ENCODE data around the gene NECAB2. TPM values are rescaled to one million over a fixed set of nuclear protein-coding genes. Genes with fewer than 3 reads are reported as not detected.

Gene NECAB2
- total RNA-seq, 2 donors from 2014 or later = 0.24 to 1.0 TPM

- DNase-seq (no peak), ATAC-seq (no peak)
- intact Hi-C loops (cut with DNase I, micrococcal nuclease) = no loop called here
These were observed 79.2 kb downstream of the NECAB2 start for GRCh38 chr16:84047206-84047605.

- no peak for ATAC-seq
- intact Hi-C loops (cut with DNase I, micrococcal nuclease) = no loop called here
- DNase-seq = no peak
These were observed 79.6 kb downstream of the NECAB2 start for GRCh38 chr16:84047626-84048025.

GRCh38 chr16:84048270-84048669, 80.2 kb downstream of the NECAB2 start:
- intact Hi-C loops (cut with DNase I, micrococcal nuclease) = no loop called here
- ATAC-seq = peak; percentile 65
- peak in 1 of 2 donors; percentile 37 for DNase-seq

- DNase-seq = no peak
- intact Hi-C loops (cut with DNase I, micrococcal nuclease) = no loop called here
- no peak for ATAC-seq
These were observed 80.8 kb downstream of the NECAB2 start for GRCh38 chr16:84048871-84049270.

- intact Hi-C loops (cut with DNase I, micrococcal nuclease) = loop anchor here in 1 of 2 donors (10.0 kb wide), 1 partner anchor 75 kb away; no protein-coding TSS in a partner anchor
- DNase-seq (no peak), ATAC-seq (no peak)
These were observed 81.5 kb downstream of the NECAB2 start for GRCh38 chr16:84049403-84050060.

- DNase-seq (no peak), ATAC-seq (no peak)
- intact Hi-C loops (cut with DNase I, micrococcal nuclease) = loop anchor here in 1 of 2 donors (10.0 kb wide), 1 partner anchor 76 kb away; no protein-coding TSS in a partner anchor
These were observed 82.3 kb downstream of the NECAB2 start for GRCh38 chr16:84050316-84050715.

- no peak for ATAC-seq
- no peak for DNase-seq
- intact Hi-C loops (cut with DNase I, micrococcal nuclease) = loop anchor here in 1 of 2 donors (10.0 kb wide), 1 partner anchor 77 kb away; no protein-coding TSS in a partner anchor
These were observed 84.1 kb downstream of the NECAB2 start for GRCh38 chr16:84052071-84052622.

Other genes starting within 250 kb of the NECAB2 start
- gene HSBP1, start 160.3 kb upstream of the NECAB2 start, total RNA-seq = 10 to 100 TPM; 91.0 to 91.9 TPM
- 1 to 10 TPM; 8.7 to 9.8 TPM for gene MLYCD, start 69.1 kb upstream of the NECAB2 start, total RNA-seq
- gene OSGIN1, start 15.0 kb upstream of the NECAB2 start, total RNA-seq = 10 to 100 TPM; 14.5 to 14.7 TPM
- not detected for gene SLC38A8, start 74.6 kb downstream of the NECAB2 start, total RNA-seq
- gene MBTPS1, start 148.7 kb downstream of the NECAB2 start, total RNA-seq = 10 to 100 TPM; 68.5 to 73.8 TPM
- gene HSDL1, start 176.9 kb downstream of the NECAB2 start, total RNA-seq = 10 to 100 TPM; 11.5 to 13.2 TPM
- gene DNAAF1, start 177.1 kb downstream of the NECAB2 start, total RNA-seq = under 1 TPM; 0.09 to 0.34 TPM
- gene TAF1C, start 218.8 kb downstream of the NECAB2 start, total RNA-seq = 10 to 100 TPM; 33.1 to 36.8 TPM
- gene ADAD2, start 222.9 kb downstream of the NECAB2 start, total RNA-seq = under 1 TPM in 1 of 2 donors, not detected in 1; 0.14 TPM